ELR (cell line): ENCODE measurements around the gene CDH6.

ENCODE experiments used
- DNase-seq: peaks from one replicate; pipeline ENCODE4 v3.0.0-alpha.2; 2015; ENCODE audit warnings: low read depth

The CDH6 gene

DNA sequence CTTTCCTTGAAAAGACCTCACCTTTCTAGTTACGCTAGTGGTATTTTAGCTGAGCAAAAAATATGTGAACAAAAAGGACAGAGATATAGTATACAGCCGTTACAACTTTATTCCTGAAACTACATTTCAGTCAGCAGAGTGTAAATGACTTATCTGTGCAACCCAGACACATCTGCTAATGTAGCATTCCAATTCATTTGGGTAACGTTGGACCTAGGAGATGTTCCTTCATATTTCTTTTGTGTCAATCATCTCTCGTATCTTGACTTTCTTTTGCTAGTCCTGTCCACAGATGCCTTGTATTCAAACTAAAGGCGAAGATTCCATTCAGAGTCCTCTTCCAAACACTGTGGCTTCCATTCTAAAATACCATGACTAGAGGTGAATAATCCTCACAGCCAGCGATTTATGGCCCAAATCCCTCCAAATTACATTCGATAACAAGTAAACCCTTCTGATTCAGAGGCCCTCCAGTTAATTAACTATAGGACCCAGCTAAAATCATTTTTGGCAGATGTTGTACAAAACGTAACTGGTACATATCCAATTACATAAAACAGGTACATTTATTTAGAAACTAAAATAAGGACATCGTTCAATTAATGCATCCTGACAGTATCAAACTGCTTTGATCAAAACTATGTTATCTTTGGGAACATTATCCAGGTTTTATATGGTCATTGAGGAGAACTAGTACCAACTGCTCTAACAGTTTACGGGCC lies 182.7 kb downstream of the CDH6 start:
- DNase-seq, result no peak

DNA sequence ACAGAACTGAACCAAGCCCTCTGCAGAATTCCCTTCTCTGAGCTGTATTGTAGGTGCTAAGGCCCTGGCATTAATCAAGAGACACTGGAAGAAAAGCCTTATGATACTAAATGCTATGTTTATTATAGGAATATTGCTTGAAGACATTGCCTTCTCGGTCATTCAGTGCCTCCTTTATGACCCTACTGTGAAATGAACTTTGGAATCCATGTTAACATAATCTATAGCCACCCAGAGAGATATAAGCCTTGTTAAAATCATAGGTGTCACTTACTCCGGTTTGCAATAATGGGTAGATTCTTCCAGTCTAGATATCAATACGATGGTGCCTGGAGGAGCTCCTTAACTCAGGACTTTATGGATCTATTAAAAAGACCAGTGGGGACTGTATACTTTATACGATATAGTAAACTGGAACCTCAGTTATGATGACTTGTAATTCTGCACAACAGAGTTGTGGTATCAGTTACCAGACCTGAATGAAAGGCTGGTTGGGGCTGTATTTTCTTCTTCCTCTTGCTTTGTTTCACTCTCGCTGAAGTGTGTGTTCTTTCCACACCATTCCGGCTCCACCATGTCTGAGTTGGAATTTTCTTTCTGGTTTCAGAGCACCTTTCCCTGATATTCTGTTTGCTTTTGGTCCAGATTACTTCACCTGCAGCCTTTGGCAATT lies 183.9 kb downstream of the CDH6 start:
- DNase-seq, result no peak

DNA sequence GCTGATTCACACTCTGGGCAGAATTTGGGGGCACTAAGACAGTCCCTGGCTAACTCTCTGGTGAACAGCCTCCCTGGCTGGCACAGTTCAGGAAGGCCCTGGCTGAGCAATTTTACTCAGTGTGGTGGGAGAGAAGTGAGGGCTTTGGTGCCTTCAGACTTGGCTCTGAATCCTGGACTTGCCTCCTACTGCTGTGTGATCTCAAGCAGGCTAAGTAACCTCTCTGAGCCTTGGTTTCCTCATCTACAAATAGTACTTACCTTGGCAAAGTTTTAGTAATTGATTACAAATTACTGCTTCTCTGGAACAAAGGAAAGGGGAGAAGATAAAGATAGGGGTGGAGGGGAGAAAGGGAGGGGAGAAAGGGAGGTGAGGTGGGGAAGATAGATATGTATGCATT lies 184.7 kb downstream of the CDH6 start:
- no peak for DNase-seq
